Thyroid gland (tissue), 4 donors: ENCODE data around the gene LMO2. TPM values are rescaled to one million over a fixed set of nuclear protein-coding genes. Genes with fewer than 3 reads are reported as not detected.

Experiments used
- DNase-seq, 2 donors: peaks; one replicate each; pipeline ENCODE4 v3.0.0-alpha.2; 2019
- H3K27ac ChIP-seq, 3 donors: fragments of 200-600 bp; sonication (generic); 1 replicate in 2 of 3; 2 replicates in 1 of 3; pipeline ENCODE4 v1.5.1; 2016 to 2019; ENCODE audit warnings: mild to moderate bottlenecking in 1 of 3, moderate library complexity in 1 of 3
- H3K27me3 ChIP-seq: fragments of 200-600 bp; sonication (generic); one replicate; pipeline ENCODE4 v1.5.1; 2019
- H3K36me3 ChIP-seq, 2 donors: fragments of 200-600 bp; sonication (generic); one replicate each; pipeline ENCODE4 v1.5.1; 2016 to 2019
- H3K4me1 ChIP-seq, 2 donors: fragments of 200-600 bp; sonication (generic); one replicate each; pipeline ENCODE4 v1.5.1; 2017 to 2019
- H3K4me3 ChIP-seq, 3 donors: fragments of 200-600 bp; sonication (generic); replicated peaks in 1 of 3; 1 replicate in 2 of 3; 2 replicates in 1 of 3; pipeline ENCODE4 v1.5.1; 2016; ENCODE audit warnings: mild to moderate bottlenecking in 1 of 3
- H3K9me3 ChIP-seq: fragments of 200-600 bp; sonication (generic); one replicate; pipeline ENCODE4 v1.5.1; 2017
- CTCF ChIP-seq, 6 experiments: fragments of 200-600 bp in 3 of 6; fragments of 450-650 bp in 3 of 6; sonication (generic) in 3 of 6; IDR thresholded peaks; one replicate each; pipeline ENCODE4 v1.5.1; 2016 to 2019; ENCODE audit warnings: antibody characterized with exemption in 6 of 6, mild to moderate bottlenecking in 2 of 6, inconsistent platforms in 1 of 6, moderate library complexity in 1 of 6
- POLR2A ChIP-seq, 2 donors: fragments of 450-650 bp; IDR thresholded peaks; one replicate each; pipeline ENCODE4 v1.6.1; 2017; ENCODE audit warnings: antibody characterized with exemption in 2 of 2, mild to moderate bottlenecking in 2 of 2, moderate library complexity in 1 of 2
- WGBS, 2 donors: methylation state at CpG; one replicate each; pipeline ENCODE4 v1.1.5; 2017; 5-methylcytosine and 5-hydroxymethylcytosine counted together
- intact Hi-C: fragments of 100-400 bp; cut with DNase I; formaldehyde crosslinking; loops from one replicate; pipeline ENCODE4 v1.15.1; 2023
- total RNA-seq, 4 donors: library from RNA; depleted of rRNA; stranded (reverse); fragments of >200 nt; gene quantifications; one replicate each; pipeline ENCODE4 v1.2.3, GENCODE V29; 2016

LMO2 gene
- total RNA-seq, 4 donors from 2014 or later, result 20.7 to 51.5 (median 40.3) TPM

- no peaks in the 10 kb centered on the region for H3K9me3 ChIP-seq
- H3K4me1 ChIP-seq, result no peaks in the 10 kb centered on the region
- WGBS, 2 donors, result 61 to 66% methylated on average over 11 of the region's 11 CpGs
- no peak overlapping the region for H3K27ac ChIP-seq
- no peak for DNase-seq
- TF ChIP-seq CTCF (IDR thresholded peaks at IDR 0.05) (no peak), POLR2A (IDR thresholded peaks at IDR 0.05) (no peak)
- H3K27me3 ChIP-seq, result no peaks in the 10 kb centered on the region
- no peaks in the 10 kb centered on the region for H3K36me3 ChIP-seq
- no peak overlapping the region for H3K4me3 ChIP-seq
- intact Hi-C loops, result no loop called here
Observed at GRCh38 chr11:33881651-33882503, 10.0 kb downstream of the LMO2 start.

GRCh38 chr11:33880979-33881378 lies 10.9 kb downstream of the LMO2 start:
- Histone ChIP-seq H3K27ac (no peak overlapping the region), H3K9me3 (no peaks in the 10 kb centered on the region), H3K4me3 (no peak overlapping the region), H3K4me1 (no peaks in the 10 kb centered on the region), H3K36me3 (no peaks in the 10 kb centered on the region), H3K27me3 (no peaks in the 10 kb centered on the region)
- TF ChIP-seq CTCF (IDR thresholded peaks at IDR 0.05) (no peak), POLR2A (IDR thresholded peaks at IDR 0.05) (no peak)
- intact Hi-C loops, result no loop called here
- no peak for DNase-seq
- 83 to 92% methylated on average over 7 of the region's 7 CpGs for WGBS, 2 donors

- intact Hi-C loops, result no loop called here
- WGBS, 2 donors, result 70 to 79% methylated on average over 9 of the region's 9 CpGs
- no peaks in the 10 kb centered on the region for H3K4me1 ChIP-seq
- TF ChIP-seq CTCF (IDR thresholded peaks at IDR 0.05) (no peak), POLR2A (IDR thresholded peaks at IDR 0.05) (no peak)
- H3K27ac ChIP-seq, result no peak overlapping the region
- no peak overlapping the region for H3K4me3 ChIP-seq
- DNase-seq, result no peak
- no peaks in the 10 kb centered on the region for H3K36me3 ChIP-seq
- H3K9me3 ChIP-seq, result no peaks in the 10 kb centered on the region
- no peaks in the 10 kb centered on the region for H3K27me3 ChIP-seq
Observed at GRCh38 chr11:33879375-33879774, 12.5 kb downstream of the LMO2 start.

GRCh38 chr11:33877038-33877437 lies 14.8 kb downstream of the LMO2 start:
- intact Hi-C loops, result no loop called here
- Histone ChIP-seq H3K4me1 (no peaks in the 10 kb centered on the region), H3K27ac (no peak overlapping the region), H3K27me3 (no peaks in the 10 kb centered on the region), H3K36me3 (no peaks in the 10 kb centered on the region), H3K9me3 (no peaks in the 10 kb centered on the region), H3K4me3 (no peak overlapping the region)
- 79 to 83% methylated on average over 3 of the region's 3 CpGs for WGBS, 2 donors
- DNase-seq, result no peak
- TF ChIP-seq POLR2A (IDR thresholded peaks at IDR 0.05) (no peak), CTCF (IDR thresholded peaks at IDR 0.05) (no peak)

- 89 to 93% methylated on average over 2 of the region's 2 CpGs for WGBS, 2 donors
- no peak overlapping the region for H3K4me3 ChIP-seq
- DNase-seq, result no peak
- H3K9me3 ChIP-seq, result no peaks in the 10 kb centered on the region
- no peaks in the 10 kb centered on the region for H3K4me1 ChIP-seq
- no peak for TF ChIP-seq POLR2A (IDR thresholded peaks at IDR 0.05)
- TF ChIP-seq CTCF (IDR thresholded peaks at IDR 0.05), result no peak
- H3K36me3 ChIP-seq, result no peaks in the 10 kb centered on the region
- H3K27me3 ChIP-seq, result no peaks in the 10 kb centered on the region
- H3K27ac ChIP-seq, result no peak overlapping the region
- intact Hi-C loops, result no loop called here
Observed at GRCh38 chr11:33875621-33876294, 16.1 kb downstream of the LMO2 start.
